ENCODE results near the gene TGFBR2.

DNA sequence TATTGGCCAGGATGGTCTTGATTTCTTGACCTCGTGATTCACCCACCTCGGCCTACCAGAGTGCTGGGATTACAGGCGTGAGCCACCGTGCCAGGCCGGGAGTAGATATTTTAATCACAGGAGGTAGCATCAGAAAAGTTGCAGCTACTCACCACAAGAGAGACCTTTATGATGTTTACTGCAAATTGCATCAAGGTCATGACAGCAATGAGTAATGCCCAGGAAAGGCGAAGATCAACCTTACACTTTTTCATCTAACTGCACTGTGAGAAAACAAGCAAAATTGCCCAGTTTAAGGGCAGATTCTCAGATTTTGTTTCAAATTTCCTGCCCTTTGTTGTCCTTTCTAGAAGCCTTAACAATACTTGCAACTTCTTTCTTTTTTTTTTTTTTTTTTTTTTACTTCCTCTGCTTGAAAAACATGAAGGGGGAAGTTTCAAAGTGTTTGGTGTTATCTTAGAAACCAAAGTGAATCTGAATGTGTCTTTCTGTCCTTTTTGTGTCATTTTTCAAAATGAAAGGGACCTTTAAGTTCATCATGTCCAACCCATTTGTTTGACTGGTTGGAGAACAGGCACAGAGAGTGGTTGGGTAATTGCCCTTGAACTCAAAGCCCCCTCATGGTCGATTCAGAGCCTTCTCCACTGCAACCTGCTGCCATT is 25.0 kb downstream of the TGFBR2 start:
- no peak for TF ChIP-seq EZH2 (IDR thresholded peaks at IDR 0.05; ENCODE audit: insufficient read depth, low read length)
- TF ChIP-seq, protein P1, sequence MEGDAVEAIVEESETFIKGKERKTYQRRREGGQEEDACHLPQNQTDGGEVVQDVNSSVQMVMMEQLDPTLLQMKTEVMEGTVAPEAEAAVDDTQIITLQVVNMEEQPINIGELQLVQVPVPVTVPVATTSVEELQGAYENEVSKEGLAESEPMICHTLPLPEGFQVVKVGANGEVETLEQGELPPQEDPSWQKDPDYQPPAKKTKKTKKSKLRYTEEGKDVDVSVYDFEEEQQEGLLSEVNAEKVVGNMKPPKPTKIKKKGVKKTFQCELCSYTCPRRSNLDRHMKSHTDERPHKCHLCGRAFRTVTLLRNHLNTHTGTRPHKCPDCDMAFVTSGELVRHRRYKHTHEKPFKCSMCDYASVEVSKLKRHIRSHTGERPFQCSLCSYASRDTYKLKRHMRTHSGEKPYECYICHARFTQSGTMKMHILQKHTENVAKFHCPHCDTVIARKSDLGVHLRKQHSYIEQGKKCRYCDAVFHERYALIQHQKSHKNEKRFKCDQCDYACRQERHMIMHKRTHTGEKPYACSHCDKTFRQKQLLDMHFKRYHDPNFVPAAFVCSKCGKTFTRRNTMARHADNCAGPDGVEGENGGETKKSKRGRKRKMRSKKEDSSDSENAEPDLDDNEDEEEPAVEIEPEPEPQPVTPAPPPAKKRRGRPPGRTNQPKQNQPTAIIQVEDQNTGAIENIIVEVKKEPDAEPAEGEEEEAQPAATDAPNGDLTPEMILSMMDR (IDR thresholded peaks at IDR 0.05; ENCODE audit: insufficient read depth, low read depth, low read length): no peak
